ENCODE measurements around the gene RNF31.

GRCh38 chr14:24177891-24178290 is 30.6 kb downstream of the RNF31 start:
- TF ChIP-seq POLR2A (IDR thresholded peaks at IDR 0.05; ENCODE audit: low read depth, low read length) (no peak), CTCF (IDR thresholded peaks at IDR 0.05; ENCODE audit: extremely low read depth in 1 of 2, insufficient read depth in 1 of 2, low read depth in 1 of 2, low read length in 2 of 2) (no peak), POLR2AphosphoS5 (IDR thresholded peaks at IDR 0.05; ENCODE audit: insufficient read depth, low read depth, low read length) (no peak), MAX (IDR thresholded peaks at IDR 0.05; ENCODE audit: insufficient read depth, insufficient read length) (no peak), EZH2 (IDR thresholded peaks at IDR 0.05; ENCODE audit: borderline replicate concordance, low read depth, low read length, severe bottlenecking) (no peak), MYC (IDR thresholded peaks at IDR 0.05; ENCODE audit: low read depth, low read length) (no peak), FOS (IDR thresholded peaks at IDR 0.05; ENCODE audit: borderline replicate concordance, insufficient read depth, low read length) (no peak), JUN (IDR thresholded peaks at IDR 0.05; ENCODE audit: borderline replicate concordance, insufficient read depth, insufficient read length, low read depth) (no peak)
